ENCODE measurements around the gene SEC24C.

DNA sequence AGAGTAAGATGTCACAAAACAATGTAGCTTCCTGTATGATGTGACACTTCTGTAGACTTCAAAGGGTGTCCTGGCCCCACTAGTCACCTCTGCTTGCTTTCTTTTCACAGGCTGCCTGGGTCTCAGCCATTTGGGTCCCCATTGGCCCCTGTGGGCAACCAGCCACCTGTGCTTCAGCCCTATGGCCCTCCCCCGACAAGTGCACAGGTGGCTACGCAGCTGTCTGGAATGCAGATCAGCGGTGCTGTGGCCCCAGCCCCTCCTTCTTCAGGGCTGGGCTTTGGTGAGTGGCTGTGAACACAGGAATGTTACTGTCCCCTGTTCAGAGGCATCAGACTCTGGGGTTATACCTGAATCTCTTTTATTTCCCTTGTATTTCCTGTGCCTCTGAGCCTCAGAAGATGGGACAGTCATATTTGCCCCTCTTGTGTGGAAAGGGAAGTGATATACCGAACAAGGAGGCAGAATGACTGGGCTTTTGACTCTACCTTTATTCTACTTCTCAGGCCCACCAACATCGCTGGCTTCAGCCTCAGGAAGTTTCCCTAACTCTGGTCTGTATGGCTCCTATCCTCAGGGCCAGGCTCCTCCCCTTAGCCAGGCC, 15.4 kb downstream of the SEC24C start:
- no peak for TF ChIP-seq POLR2A (IDR thresholded peaks at IDR 0.05; ENCODE audit: low read length)
- TF ChIP-seq GATA1 (IDR thresholded peaks at IDR 0.05; ENCODE audit: low read depth, low read length): no peak
